Heart left ventricle (tissue), 13 donors: ENCODE data around the gene DNAH3.

Experiments used
- CTCF ChIP-seq, 12 donors: fragments of 200-600 bp; sonication (generic) in 4 of 12; IDR thresholded peaks; one replicate each; pipeline versions ENCODE4 v1.5.0 to v1.8.0; 2018 to 2022; ENCODE audit warnings: antibody characterized with exemption in 12 of 12, mild to moderate bottlenecking in 5 of 12
- POLR2A ChIP-seq, 2 donors: fragments of 450-650 bp; IDR thresholded peaks; one replicate each; pipeline ENCODE4 v1.6.1; 2017; ENCODE audit warnings: antibody characterized with exemption in 2 of 2, mild to moderate bottlenecking in 2 of 2, moderate library complexity in 2 of 2
- donor health status: ischemic (EF 13 %, LVEDD 7.1; RV severe dilation, severe dysfunction).
- donor health status: DM: no; HTN: yes; CAD: no.
- donor health status: DM: no; HTN: no; CAD: no.
- donor health status: ischemic (EF 25% LVEDD 6.9; RV normal size, moderate dysfunction).
- donor health status: ischemic (EF 25% LVEDD 5.7; RV mildly dilated, moderate dysfunction).
- donor health status: ischemic (EF 35%, LVEDD 5.7; RV mildly dilated, moderate dysfunction).
- donor health status: nonischemic (EF 11% LVEDD 7.7; RV severe dilation, severe dysfunction).
- donor health status: DM: yes; HTN: yes; CAD: no.
- donor health status: PGD.
- donor health status: ischemic (EF 29% LVEDD 5.4; RV normal size, mild dysfunction).
- donor health status: nonischemic (EF 23%, LVEDD 6.1; RV moderate dilation, normal function).

GRCh38 chr16:21128991-21129390 lies 21.7 kb downstream of the DNAH3 start:
- TF ChIP-seq CTCF (IDR thresholded peaks at IDR 0.05): no peak
- no peak for TF ChIP-seq POLR2A (IDR thresholded peaks at IDR 0.05)
